HG03520 (cell line): Measurements from ENCODE around the gene GNG12.
"Not testable (repeated sequence)": the region's sequence is repeated elsewhere in the genome, so short reads cannot be mapped to it uniquely, and the experiment has no call there.

Source experiments
- ATAC-seq: cut with Tn5 transposase; IDR thresholded peaks from one replicate; pipeline ENCODE4 v1.9.1; 2021; ENCODE audit warnings: mild to moderate bottlenecking, moderate library complexity; ENCODE audit not compliant: unreplicated experiment

GNG12 gene

GRCh38 chr1:67735806-67736627, 97.2 kb downstream of the GNG12 start:
- peak; percentile 97 for ATAC-seq

DNA sequence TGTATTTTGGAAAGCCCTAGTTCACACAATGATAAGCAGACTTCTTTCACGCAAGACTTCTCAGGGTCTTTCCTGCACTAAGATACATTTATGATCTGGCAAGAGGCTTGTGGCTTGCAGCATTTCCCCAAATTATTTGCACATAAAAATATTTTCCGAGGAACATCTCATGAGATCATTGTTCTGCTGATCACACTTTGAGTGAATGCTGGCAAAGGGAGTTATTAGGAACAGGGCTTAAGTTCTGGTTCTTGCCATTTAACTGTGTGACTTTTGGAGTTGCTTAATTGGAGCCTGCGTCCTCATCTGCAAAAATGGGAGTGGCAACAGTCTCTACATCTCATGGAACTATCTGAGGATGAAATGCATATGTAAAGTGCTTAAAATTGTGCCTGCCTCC, 98.1 kb downstream of the GNG12 start:
- no peak for ATAC-seq

DNA sequence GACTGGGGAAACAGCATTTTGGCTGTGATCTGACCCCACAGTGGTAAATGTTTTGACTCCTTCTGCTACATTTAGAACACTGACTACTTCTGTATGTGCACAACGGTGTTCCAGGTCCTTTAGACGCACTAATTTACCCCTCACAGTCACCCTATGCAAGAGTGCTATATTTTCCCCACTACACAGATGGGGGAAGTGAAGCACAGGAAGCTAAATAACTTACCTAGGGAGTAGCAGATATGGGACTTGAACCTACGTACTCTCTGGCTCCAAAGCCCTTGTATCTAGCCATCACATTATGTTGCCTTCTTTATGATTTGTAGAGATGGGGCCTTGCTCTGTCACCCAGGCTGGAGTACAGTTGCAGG, 99.0 kb downstream of the GNG12 start:
- no peak for ATAC-seq

DNA sequence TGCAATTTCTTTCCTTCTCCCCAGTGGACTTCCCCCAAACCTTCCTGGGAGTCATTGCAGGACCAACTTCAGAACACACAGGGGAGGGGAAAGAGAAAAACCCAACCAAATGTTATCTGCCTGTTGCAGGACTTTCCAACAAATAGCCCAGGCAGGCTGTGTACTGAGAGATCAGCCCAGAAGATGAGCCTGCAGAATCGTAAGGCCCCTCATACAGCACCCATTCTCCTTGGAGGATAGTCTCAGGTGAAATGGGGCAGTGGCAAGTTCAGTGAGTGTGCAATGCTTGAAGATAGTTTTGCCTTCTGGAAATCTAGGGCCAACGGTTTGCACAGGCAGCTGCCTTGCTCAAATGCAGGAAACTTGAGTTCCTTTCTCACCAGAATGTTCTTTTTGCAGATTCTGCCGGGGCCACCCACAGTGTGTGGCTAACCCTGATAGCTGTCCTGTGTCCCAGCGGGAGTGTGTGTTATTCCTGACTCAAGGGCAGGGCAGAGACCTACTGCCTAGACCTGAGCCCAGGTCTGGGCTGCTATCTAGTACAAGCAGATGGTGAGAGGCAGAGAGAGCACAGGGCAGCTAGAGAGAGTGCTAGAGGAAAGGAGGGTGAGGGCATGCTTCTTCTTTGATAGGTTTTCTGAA, 99.5 kb downstream of the GNG12 start:
- ATAC-seq: no peak

DNA sequence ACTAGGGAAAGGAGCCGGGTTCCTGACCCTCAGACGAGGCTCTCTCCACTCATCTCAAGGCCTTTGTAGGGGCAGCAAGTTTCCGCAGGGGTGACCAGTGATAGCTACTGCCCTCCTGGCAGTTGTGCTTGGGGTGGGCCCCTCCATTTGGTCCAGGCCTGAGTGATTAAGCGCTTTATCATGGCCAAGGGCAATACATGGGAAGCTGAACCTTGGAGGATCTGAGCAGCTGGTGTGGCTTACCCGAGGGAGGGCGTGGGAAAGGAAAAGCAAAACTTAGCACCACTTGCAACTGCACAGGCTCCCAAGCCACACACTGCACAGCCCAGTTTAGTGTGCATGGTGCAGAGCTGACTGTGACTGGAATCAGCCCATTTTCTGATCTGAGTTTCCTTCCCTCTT, 100.5 kb downstream of the GNG12 start:
- ATAC-seq: no peak

- no peak for ATAC-seq
These were observed 101.9 kb downstream of the GNG12 start for GRCh38 chr1:67731322-67731721.

DNA sequence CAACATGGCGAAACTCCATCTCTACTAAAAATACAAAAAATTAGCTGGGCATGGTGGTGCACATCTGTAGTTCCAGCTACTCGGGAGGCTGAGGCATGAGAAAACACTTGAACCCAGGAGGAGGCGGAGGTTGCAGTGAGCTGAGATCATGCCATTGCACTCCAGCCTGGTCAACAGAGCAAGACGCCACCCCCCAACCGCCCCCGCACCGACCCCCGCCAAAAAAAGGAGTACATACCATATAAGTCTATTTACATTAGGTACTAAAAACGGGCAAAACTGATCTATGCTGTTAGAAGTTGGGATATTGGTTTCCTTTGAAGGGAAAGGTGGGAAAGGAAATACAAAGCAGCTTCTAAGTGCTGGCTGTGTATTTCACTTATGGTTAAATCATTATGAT, 103.0 kb downstream of the GNG12 start:
- not testable (repeated sequence) for ATAC-seq

GRCh38 chr1:67729872-67730271, 103.4 kb downstream of the GNG12 start:
- ATAC-seq: no peak

DNA sequence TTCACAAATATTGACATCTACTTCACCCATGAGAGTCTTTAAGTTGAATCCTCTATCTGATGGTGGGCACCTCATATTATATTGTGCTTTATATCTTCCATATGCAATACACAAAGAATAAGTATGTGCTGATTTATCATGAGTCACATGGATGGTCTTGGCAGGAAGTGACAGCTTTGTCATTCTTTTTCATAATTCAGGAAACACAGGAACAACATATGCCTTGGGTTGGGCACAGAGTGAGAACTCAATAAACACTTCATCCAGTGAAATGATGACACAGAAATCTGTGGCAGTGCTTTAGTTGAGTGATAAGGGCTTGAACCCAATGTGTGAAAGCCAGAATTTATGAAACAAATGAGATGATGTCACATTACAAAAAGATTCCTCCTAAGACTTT, 107.0 kb downstream of the GNG12 start:
- ATAC-seq: no peak

DNA sequence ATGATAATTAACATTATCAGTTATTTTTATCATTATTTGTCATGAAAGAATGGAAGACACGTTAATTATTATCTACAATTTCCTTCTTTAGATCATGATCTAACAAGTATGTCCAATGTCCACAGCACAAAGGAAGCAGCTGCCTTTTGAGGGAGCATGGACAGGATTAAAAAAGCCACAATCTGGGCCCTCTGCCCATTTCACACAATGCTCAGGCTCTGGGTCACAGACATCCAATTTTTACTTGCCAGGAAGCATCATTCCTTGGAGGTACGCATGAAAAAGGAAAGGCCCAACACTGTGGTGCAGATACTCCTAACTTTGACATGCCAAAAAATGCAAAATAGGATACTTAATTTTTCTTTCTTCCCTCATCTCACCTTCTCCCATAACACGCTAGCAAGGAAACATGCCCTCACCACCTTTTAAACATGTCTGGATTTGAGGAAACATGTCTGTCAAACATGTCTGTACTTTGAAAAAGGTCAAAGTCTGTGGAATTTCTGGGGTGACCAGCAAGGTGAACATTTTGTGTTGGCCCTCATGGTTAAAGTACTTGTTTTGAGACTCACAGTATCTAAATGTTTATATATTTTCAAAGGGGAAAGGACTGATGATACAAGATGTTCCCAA, 108.2 kb downstream of the GNG12 start:
- ATAC-seq: no peak

- peak; percentile 78 for ATAC-seq
These were observed 109.6 kb downstream of the GNG12 start for GRCh38 chr1:67723620-67724019.

DNA sequence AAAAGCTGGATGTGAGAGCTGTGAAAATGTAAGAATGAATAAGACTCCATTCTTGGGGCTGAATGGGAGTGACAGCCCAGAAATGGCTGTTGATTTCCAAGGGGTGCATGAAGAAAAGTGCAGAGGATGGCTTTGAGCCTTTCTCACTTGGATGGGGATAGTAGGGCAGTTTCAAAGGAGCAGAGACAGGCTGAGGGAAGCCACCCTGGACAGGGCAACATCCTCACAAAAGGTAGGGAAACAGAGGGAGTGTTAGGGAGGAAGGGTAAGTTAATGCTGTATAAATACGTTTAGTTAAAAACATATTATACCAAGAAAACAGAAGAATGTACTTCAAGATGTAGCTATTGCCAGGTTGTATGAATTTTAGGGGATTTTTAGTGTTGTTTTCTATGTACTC, 110.1 kb downstream of the GNG12 start:
- no peak for ATAC-seq

DNA sequence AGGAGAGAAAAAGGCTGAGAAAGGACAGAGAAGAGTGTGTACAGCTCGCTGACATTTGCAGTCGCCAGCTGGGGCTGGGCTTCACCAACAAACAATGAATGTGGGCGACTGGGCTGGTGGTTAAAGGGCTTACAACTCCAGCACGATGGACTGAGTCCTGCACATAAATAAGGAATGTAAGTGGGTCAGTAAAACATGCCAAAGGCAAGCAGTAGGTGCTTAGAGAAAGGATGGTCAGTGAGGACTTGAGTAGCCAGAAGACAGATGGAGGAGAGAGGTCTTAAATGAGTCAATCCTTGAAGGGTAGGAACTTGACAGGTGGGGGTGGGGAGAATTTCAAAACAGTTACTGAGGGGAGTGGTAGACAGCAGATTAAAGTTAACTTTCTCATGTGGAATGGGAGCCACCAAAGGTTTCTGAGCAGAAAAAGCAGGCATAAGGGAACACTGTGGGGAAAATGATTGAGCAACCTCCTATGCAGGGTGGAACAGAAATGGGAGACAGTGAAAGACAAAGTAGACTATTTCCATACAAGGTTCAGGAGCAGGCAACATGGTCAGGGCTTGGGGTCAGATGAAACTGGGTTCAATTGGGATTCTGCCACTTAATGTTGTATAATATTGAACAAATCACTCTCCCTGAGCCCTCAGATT, 110.8 kb downstream of the GNG12 start:
- no peak for ATAC-seq

GRCh38 chr1:67721650-67722291, 111.5 kb downstream of the GNG12 start:
- ATAC-seq: no peak

DNA sequence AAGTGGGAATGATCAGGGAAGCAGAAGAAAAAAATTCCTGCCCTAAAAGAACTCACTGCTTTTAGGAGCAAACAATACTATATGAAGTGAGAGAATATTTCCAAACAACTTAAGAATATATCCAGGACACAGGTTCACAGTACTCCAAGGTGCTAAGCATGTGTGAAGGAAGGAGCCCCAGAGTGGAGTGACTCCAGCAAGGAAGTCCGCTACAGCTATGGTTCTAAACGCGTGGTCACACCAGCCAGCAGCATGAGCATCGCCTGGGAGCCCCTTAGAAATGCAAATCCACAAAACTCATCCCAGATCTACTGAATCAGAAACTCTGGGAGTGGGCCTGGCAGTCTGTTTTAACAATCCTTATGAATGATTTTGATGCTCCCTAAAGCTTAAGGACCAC, 112.2 kb downstream of the GNG12 start:
- ATAC-seq: no peak

DNA sequence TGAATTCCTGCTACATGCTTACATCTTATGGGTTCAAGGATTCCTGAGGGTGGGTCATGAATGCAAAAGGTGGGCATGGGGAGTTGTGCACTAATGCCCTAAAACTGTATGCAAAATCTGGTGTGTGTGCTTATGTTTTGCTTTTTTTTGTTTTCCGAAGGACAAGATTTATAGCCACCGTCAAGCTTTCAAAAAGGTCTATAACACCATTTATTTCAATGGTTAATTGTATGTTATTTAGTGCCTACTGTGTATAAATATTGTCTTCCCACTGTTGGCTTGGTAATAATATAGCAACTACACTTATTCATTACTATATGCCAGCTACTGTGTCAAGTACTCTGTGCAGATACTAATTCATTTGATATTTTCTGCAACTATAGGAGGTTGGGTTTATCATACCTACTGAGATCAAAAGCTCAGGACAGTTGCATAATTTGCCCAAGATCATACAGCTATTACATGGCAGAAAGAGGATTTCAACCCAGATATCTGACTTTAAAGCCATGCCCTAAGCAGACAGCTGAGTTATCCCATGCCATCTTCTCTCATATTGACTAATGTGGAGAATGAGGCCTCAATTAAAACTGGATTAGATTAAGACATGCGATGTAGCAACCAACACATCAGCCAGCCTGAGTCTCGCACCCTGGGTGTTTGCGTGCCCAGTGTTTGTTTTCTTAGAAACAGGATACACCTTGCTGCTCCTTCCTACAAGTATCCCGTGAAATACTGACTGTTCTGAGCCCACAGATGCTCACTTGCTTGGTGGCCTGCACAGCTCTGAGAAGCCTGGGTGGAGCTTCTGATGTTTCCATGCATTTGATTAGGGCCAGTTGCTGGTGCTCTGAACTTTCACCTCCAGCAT, 113.7 kb downstream of the GNG12 start:
- ATAC-seq: no peak

DNA sequence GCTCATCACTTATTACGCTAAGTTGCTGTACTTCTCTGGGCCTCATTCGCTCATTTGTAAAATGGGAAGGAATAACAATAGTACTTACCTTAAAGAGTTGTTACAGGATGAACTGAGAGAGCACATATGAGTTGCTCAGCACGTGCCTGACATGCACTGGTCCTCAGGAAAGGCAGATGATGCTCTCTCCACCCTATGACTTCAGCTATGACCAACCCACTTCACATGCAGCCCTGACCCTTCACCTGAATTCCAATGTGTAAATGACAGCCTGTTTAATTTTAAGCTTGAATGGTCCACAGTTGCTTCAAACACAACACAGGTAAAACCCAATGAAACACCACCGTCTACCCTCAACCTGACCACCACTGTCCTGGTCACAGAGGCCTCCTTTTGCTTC, 115.4 kb downstream of the GNG12 start:
- no peak for ATAC-seq

DNA sequence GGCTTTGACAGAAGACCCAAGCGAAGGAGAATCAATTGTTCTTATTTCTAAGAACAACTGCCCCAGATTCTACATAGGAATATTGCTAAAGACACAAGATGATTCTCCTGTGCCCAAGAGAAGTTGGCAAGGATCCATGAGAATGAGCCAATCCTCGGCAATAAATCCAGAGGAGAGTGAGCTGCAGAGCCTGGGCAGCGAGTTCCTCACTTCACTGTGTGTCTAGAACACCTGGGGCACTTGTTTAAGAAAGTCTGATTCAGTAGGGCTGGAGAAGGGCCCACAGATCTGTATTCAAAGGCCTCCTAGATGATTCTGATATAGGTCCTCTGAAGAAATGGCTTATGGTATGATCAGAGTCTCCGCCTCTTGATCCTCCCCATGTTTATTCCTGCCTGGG, 116.5 kb downstream of the GNG12 start:
- ATAC-seq: no peak

- ATAC-seq: no peak
These were observed 117.4 kb downstream of the GNG12 start for GRCh38 chr1:67715819-67716218.
